NCI-H345 (cell line): ENCODE data around the gene HSPA9.

Source experiments
- DNase-seq: peaks from one replicate; lab custom pipeline; 2025; lab: John Stamatoyannopoulos, UW

HSPA9 gene

DNA sequence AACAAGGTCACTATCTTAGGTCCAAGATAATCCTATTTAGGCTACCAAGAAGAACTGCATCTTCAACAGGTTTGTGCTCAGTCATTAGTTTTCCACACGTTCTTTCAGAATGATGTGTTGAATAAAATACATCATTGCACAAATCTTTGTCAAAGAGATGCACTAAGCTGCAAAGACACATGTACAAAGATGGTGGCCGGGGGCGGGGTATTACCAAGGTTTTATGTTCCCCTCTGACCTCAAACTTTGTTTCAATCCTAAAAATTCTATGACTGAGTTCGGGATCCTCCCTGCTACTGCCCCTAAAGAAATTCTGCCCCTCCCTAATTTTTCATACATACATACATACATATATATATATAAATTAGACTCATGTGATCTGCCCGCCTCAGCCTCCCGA lies 14.2 kb downstream of the HSPA9 start:
- no peak for DNase-seq

DNA sequence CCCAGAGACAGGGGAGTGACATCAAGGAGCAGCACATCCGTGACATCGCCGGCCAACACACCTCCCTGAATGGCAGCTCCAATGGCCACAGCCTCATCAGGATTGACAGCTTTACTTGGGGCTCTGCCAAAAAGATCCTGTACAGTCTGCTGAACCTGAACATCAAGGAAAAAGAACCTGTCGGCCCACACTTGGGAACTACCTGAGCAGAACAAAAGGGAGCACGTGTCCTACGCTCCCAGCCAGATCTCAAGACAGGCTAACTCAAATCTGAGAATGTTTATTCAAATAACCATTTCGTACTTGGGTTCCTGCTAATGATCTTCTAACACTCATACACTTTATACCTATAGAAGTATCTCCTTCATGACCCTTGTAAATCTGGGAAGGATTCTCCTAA lies 15.3 kb downstream of the HSPA9 start:
- no peak for DNase-seq

DNA sequence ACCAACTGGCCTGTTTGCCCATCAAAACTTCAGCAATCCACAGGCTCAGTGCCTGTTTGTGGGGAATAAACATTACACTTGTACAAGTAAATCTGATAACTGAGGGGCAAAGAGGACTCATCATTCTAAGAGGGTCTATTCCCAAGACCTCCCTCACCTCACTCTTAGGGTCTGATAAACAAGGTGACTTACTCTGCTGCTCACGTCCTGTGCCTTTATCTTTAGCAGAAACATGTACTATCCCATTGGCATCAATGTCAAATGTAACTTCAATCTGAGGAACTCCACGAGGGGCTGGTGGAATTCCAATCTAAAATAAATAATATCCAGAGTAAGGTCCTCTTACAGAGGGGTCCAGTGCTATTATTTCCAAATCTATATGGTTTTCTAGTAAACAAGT lies 17.5 kb downstream of the HSPA9 start:
- DNase-seq, result no peak

DNA sequence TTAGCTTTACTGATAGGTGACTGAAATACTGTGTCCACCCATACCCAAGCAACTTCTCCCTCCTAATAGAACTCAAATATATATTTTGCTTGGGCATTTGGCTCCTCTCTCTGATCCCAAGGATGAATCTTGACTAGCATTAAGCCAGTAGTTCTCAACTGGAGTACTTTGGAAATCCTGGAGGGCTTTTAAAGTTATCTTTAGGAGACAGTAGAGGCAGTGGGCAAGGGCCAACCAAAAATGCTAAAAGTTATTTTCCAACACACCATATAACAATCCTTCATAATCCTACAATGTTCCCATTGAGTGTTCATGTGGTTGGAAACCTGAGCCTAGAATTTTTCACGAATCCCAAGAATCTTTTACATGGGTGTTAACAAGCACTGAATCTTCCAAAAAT lies 21.1 kb downstream of the HSPA9 start:
- DNase-seq, result no peak

DNA sequence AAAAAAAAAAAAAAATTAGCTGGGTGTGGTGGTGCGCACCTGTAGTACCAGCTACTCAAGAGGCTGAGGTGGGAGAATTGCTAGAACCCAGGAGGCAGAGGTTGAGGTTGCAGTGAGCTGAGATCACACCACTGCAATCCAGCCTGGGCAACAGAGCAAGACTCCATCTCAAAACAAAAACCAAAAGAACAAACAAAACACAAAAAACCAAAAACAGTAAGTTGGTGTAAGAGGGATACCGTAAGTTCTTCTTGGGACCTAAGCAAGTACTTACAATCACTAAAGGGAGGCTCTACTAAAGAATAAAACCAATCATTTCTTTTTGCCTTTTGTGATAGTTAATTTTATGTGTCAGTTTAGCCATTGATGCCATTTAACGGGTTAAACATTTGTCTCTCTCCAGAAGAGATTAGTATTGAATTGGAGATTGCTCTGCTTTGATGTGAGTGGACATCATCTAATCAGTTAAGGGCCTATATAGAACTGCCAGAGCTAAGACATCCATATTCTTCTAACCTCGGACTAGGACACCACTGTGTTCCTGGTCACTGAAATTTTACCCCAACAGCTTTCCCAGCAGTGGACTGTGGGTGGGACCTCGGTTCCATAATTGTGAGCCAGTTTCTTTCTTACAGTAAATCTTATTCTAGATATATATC lies 21.6 kb downstream of the HSPA9 start:
- DNase-seq, result no peak

DNA sequence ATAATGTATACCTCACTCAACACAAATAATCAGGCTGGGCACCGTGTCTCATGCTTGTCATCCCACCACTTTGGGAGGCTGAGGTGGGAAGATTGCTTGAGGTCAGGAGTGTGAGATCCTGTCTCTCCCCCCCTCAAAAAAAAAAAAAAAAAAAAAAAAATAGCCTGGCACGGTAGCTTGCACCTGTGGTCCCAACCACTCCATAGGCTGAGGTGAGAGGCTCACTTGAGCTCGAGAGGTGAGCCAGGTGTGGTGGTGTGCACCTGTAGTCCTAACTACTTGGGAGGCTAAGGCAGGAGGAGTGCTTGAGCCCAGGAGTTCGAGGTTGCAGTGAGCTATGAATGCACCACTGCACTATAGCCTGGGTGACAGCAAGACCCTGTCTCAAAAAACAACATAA lies 22.5 kb downstream of the HSPA9 start:
- DNase-seq, result no peak

DNA sequence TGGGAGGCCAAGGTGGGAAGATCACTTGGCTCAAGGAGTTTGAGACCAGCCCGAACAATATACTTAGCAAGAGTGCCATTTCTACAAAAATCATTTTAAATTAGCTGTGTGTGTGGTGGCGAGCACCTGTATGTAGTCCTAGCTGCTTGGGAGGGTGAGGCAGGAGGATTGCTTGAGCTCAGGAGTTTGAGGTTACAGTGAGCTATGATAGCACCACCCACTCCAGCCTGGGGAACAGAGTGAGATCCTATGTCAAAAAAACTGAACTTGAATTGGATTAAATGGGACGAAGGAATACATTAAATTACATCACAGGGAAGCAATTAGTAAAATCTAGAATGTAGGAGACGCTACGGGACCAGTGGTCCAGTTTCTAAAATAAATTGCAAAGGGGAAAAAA lies 25.8 kb downstream of the HSPA9 start:
- no peak for DNase-seq

DNA sequence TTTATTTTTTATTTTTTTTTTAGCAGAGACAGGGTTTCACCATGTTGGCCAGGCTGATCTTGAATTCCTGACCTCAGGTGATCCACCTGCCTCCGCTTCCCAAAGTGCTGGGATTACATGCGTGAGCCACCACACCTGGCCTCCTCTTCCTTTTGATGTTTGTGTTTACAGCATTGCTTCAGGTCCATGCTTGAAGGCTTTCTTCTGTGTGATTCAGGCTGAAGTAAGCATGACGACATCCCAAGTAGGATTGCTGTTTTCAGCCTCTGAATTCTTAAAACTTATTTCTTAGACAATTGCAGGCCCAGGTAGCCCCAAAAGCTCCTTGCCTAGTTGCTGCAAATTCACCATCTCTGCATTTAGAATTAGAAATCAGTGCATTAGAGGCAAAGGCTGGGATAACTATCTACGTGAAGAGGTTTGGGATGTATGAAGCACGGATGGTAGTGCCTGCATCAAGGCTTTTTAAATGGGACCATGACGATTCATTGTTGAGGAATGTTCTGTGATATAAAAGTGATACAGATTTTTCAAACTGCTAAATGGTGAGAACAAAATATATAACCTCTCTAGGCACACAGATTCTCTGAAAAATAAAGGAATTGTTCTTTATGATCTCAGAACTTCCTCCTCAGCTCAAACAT lies 29.2 kb downstream of the HSPA9 start:
- no peak for DNase-seq

DNA sequence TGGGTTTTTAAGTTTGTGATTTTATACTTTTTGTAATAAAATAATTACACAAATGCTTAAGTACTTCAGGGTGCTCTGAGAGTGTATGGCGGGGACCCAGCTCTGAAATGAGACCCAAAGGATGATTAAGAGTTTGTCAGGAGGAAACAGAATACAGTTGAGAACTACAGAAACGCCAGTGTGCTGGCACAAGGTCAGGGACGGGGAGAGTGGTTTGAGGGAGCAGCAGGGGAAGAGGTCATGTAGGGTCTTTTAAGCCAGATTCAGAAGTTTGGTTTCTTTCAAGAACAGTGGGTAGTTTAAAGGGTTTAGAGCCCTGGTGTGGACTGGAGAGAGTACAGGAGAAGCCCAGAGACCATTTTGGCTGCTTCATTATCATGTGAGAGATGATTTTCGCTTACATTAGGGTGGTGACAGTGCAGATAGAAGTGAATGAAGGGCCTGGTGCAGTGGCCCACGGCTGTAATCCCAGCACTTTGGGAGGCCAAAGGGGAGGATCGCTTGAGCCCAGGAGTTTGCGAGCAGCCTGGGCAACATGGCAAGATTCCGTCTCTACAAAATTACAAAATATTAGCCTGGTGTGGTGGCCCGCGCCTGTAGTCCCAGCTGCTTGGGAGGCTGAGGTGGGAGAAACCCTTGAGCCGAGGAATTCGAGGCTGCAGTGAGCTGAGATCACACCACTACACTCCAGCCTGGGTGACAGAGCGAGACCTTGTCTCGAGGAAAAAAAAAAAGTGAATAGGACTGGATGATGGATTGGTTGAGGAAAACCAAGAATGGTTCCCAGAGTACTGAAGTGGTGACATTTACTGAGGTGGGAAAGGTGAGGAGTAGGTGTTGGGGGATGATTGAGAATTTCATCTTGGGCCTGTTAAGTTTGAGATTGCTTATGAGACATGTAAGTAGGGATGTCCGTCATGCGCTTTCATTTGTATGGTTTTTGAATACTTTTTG lies 30.7 kb downstream of the HSPA9 start:
- DNase-seq, result no peak

DNA sequence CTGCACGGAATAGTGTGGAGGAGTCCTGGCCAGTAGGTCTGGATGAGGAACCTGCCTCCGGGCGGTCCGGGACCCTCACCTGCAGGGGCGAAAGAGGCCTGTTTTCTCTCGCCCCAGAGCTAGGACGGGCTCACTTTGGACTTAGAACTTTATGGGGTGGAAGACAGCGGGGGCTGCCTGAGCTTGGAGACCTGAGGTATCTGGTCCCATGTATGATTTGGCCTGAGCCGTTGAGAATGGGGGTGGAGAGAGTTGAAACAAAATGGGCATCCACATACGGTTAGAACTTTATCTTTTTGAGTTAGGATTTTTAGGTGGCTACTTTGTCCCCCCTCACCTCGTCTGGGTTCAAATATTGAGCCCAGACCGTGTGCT lies 31.5 kb downstream of the HSPA9 start:
- no peak for DNase-seq

DNA sequence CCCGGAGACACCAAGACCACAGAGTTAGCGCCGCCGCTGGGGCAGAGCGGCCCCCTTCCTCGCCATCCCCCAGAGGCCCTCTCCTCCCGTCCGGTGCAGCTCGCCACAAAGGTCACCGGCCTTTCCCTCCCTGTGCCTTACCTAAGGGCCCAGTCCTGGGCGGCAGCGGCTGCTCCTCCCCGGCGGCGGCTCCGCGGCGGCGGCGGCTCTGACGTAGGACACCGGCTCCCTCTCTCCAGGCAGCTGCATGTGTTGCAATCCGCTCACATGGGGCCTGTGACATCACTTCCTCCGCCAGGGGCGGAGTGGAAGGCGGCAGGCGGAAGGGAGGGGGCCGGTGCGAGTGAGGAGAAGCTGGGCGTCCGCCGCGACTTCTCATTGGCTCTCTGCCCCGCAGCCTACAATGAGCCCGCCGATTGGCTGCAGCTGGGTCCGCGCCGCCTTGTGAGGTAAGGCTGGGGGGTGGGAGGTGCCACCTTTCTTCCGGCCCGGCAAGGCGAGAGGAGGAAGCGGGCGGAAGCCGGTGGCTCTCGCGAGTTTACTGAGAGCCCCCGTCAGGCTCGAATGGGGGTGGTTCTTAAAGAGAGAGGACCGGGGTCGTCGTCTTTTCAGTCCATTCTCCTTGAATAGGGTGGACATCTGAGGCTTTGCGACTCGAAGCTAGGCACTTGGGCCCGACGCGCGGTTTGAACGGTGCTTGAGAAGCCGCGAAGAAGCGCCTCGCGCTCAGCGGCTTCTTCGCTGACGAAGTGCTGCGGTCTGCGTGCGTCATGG lies 32.1 kb downstream of the HSPA9 start, which contains the start of gene ETF1:
TSS of gene ETF1 (minus strand) at position 281 of the 774 bp plus-strand sequence. CDS start 318 bp downstream, outside the sequence.
- peak; percentile 99 for DNase-seq

DNA sequence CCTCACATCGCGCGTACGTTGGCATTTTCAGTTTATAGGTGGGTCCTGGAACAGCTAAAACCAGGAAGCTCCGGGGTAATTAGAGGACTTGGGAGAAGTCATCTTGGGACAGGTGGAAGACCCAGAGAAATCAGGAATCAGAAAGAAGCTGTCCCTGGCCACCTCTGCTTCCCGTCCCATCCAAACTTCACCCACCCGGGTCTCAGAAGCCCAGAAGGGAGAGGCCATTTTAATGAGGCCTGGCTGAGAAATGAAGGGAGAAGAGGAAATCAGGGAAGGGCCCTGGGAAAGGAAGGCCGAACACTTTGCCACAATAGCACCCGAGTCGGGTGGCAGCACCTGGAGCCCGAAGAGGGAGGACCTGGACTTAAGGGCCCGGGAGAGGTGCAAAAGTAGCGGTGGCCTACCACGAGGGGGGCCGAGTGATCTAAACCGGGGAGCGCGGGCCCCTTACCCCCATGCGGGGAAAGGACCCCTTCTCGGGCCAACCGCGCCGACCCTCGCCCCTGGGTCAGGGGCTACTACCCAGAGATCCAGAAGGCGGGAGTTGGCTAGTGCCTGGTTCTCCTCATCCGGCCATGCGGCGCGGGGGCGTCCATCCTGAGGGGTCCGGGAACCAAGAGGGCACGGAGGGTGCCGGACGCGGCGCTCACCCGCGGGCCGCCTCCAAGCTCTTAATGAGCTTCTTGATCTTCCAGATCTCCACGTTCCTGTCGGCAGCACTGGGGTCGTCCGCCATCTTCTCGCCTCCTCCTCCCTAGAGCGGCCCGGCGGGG lies 32.8 kb downstream of the HSPA9 start:
- no peak for DNase-seq

DNA sequence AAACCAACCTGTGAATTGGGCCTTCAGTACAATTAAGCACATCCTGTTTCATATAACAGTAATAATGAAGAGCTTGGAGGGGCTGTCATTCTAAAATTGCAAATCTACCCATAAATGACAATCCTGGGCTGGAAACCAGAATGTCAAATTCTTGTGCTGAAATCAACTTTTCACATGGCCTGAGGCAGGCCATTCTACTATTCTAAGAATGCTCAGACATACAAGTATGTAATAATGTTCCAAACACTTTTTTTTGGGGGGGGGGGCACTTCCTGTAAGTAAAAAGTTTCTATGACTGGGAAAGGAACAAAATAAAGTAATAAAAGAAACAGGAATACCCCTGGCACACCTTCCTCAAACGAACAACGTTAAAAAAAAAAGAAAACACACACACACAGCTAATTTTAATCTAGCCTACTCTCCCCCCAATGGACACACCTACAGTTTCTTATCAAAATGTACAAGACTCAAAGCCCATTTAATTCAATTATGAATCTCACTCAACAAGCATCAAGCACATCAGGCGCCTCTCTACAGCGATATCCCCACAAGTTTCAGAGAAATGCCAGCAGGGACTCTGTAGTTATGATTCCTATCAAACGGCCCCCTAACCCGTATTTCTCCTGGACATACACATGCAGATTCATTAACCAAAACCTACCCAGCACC lies 33.6 kb downstream of the HSPA9 start:
- DNase-seq, result no peak

DNA sequence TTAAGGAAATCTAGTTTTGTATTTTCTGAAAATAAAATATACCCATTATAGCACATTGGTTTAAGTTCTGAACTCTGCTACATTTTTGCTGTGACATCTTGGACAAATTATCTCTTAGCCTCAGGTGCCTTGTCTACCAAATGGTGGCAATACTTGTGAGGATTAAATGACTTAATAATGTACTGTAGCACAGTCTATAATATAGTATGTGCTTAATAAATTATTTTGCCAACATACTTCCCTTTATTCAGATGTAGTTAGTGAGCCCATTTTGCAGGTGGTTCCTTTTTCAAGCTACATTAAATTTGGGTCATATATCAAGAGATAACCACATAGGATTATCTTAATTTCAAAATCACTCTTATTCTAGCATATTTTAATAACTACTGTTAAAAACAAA lies 35.4 kb downstream of the HSPA9 start:
- DNase-seq, result no peak

DNA sequence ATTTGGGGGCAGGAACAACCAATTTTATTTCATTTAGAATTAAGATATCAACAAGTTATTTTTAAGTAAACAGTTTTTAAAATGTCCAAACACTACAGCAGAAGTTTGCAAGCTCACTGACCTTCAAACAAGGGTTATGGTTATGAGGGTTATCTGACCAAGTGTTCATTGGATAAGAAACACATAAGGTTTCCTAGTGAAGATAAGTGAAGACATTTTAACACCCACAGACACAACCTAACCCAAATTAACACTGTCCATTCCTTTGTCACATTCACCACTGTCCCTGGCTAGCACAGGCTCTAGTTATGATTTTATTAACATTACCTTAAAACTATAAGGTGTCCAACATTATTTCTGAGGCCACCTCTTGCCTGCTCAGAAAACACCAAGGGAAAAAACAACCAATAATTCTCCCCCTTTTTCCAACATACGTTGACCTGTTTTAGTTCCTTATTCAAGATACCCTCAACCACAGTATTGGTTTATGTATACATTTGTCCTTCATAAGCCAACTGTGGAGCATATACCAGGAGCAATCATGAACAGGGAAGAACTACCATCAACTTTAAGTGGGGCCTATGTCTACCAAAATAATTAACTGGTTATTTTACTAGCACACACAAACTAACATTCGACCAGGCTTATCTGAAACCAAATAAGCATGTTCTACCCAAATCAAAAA lies 36.1 kb downstream of the HSPA9 start:
- no peak for DNase-seq

DNA sequence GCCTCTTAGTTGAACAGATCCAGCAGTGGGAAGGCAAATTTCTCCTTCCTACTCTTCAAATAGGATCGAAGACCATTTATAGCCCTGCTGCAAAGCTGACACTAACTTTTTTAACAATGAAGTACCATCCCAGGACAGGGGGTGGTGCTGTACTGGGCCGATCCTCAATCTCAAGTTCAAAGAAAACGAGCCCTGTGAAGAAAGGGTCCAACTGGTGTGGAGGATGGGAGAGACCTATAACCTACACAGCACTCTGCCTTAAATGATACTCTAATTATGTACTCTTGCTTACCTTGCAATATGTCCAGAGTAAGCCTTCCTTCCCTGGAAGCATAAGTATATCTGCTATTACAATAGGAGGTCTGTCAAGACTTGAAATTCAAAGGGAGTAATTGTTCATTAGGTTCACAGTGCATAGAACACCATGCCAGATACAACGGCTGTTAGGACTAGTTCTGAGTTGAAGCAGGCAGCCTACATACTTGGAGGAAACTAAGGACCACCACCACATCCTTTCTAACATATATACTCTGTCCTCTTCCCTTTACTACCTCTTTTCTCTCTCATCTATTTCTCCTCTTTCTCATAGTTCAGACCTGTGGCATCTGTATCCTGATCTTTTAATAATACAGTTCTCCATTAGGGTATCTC lies 38.4 kb downstream of the HSPA9 start:
- DNase-seq, result no peak

DNA sequence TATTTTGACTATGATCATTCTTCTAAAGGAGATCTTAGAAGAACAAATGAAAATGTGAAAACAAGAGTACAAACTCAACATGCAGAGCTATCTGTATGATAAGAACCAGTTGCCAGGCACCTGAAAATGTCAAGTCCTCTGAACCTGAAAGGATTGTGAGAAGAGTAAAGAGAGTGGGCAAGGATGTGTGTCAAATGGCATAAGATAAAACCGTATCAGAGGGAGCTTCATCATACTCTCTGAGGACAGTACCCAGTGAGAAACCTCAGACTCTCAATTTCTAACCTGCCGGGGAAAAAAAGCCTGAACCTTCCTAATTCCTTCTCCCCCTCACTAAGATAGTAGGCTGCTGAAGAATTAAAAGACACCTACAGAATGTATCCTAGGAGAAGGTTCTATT lies 39.0 kb downstream of the HSPA9 start:
- DNase-seq, result no peak

DNA sequence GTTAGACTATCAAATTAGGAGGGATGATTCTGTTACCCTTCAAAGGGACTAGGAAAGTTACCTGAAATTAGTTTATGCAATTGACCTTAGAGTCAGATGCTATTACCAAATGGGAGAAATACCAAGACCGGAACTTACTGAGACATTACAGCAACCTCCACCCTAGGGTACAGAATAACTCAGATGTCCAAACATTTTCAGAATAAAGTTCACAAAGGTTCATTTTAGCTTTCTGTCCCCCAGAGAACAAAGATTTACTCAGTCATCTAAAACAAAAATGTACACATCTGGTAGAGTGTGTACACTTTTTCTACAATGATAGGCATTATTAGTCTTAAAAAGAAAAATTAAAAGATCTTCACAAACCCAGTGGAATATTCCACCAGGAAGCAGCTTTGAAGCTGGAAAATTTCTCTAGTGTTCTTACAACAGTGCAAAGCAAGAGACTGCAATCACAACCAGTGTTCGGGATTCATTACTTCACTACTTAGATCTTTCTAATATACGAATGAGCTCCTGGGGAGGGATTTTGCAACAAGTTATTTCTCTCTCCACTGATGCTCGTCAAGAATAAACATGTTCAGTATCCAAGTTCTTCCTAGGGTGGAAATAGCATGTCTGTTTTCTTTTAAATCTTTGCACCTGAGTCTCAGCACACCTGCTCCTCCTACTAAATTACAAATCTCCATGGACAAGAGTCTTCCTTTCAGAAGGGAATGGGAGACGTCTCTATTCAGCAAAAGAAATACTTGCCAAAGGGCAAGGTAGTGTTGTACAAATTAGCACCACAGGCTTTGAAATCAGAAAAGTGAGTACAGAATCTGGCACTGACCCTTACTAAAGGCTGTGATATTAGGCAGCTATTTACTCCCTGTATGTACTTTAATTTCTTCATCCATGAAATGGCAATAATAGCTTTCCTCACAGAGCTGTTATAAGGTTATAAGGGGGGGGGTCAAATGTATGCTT lies 40.9 kb downstream of the HSPA9 start:
- no peak for DNase-seq
